HepG2 (cell line): Measurements from ENCODE around the gene ZNF322. TPM values are rescaled to one million over a fixed set of nuclear protein-coding genes. Genes with fewer than 3 reads are reported as not detected.

Experiments used
- AKNA ChIP-seq: sonication (generic); formaldehyde crosslinking; IDR thresholded peaks from 2 replicates; pipeline ENCODE4 v1.4.0; 2020; ENCODE audit warnings: missing genetic modification reagents, borderline replicate concordance
- CHD4 ChIP-seq: fragments of 200-600 bp; sonication (generic); IDR thresholded peaks from 2 replicates; pipeline ENCODE4 v1.7.0; 2017; ENCODE audit warnings: mild to moderate bottlenecking, low read length, borderline replicate concordance
- DMAP1 ChIP-seq: IDR thresholded peaks from 2 replicates; pipeline ENCODE4 v1.6.1; 2016
- DPF2 ChIP-seq: sonication (generic); formaldehyde crosslinking; IDR thresholded peaks from 2 replicates; pipeline ENCODE4 v1.4.0; 2020; ENCODE audit warnings: mild to moderate bottlenecking, low read depth, missing genetic modification reagents, borderline replicate concordance
- DR1 ChIP-seq: sonication (generic); formaldehyde crosslinking; IDR thresholded peaks from 2 replicates; pipeline ENCODE4 v1.8.0; 2021; ENCODE audit warnings: mild to moderate bottlenecking, missing genetic modification reagents, inconsistent platforms
- FOXC1 ChIP-seq: sonication (generic); formaldehyde crosslinking; IDR thresholded peaks from 2 replicates; pipeline ENCODE4 v1.8.0; 2022; ENCODE audit warnings: mild to moderate bottlenecking, missing genetic modification reagents, borderline replicate concordance
- KAT2B ChIP-seq: fragments of 150-350 bp; IDR thresholded peaks from 2 replicates; pipeline ENCODE4 v1.6.1; 2014; ENCODE audit warnings: low read depth, low read length, borderline replicate concordance
- SNAPC5 ChIP-seq: sonication (generic); formaldehyde crosslinking; IDR thresholded peaks from 2 replicates; pipeline ENCODE4 v1.8.1; 2023; ENCODE audit warnings: mild to moderate bottlenecking, missing genetic modification reagents, borderline replicate concordance
- YEATS4 ChIP-seq: sonication (generic); formaldehyde crosslinking; IDR thresholded peaks from 2 replicates; pipeline ENCODE4 v1.4.0; 2020; ENCODE audit warnings: missing genetic modification reagents, borderline replicate concordance
- ZBTB8A ChIP-seq: sonication (generic); formaldehyde crosslinking; IDR thresholded peaks from 2 replicates; pipeline ENCODE4 v1.4.0; 2020; ENCODE audit warnings: mild to moderate bottlenecking, low read depth, missing genetic modification reagents, borderline replicate concordance
- ZC3H4 ChIP-seq: sonication (generic); formaldehyde crosslinking; IDR thresholded peaks from 2 replicates; pipeline ENCODE4 v1.4.0; 2020; ENCODE audit warnings: missing genetic modification reagents, borderline replicate concordance
- ZNF205 ChIP-seq: IDR thresholded peaks from 2 replicates; pipeline ENCODE4 v1.6.1; 2018; ENCODE audit warnings: missing biosample characterization, missing genetic modification reagents
- ZNF235 ChIP-seq: sonication (generic); formaldehyde crosslinking; IDR thresholded peaks from 2 replicates; pipeline ENCODE4 v1.8.1; 2023; ENCODE audit warnings: mild to moderate bottlenecking, missing genetic modification reagents, borderline replicate concordance
- ZNF326 ChIP-seq: sonication (generic); formaldehyde crosslinking; IDR thresholded peaks from 2 replicates; pipeline ENCODE4 v1.4.0; 2020; ENCODE audit warnings: missing genetic modification reagents, borderline replicate concordance
- ZNF331 ChIP-seq: sonication (generic); formaldehyde crosslinking; IDR thresholded peaks from 2 replicates; pipeline ENCODE4 v1.4.0; 2020; ENCODE audit warnings: missing genetic modification reagents
- ZNF432 ChIP-seq: sonication (generic); formaldehyde crosslinking; IDR thresholded peaks from 2 replicates; pipeline ENCODE4 v1.5.0; 2020; ENCODE audit warnings: missing genetic modification reagents, mild to moderate bottlenecking, borderline replicate concordance
- ZNF574 ChIP-seq: sonication (generic); formaldehyde crosslinking; IDR thresholded peaks from 2 replicates; pipeline ENCODE4 v1.4.0; 2020; ENCODE audit warnings: missing genetic modification reagents
- ZNF773 ChIP-seq: sonication (generic); formaldehyde crosslinking; IDR thresholded peaks from 2 replicates; pipeline ENCODE4 v1.4.0; 2020; ENCODE audit warnings: missing genetic modification reagents, borderline replicate concordance
- ZNF782 ChIP-seq: sonication (generic); formaldehyde crosslinking; IDR thresholded peaks from 2 replicates; pipeline ENCODE4 v1.4.0; 2020; ENCODE audit warnings: missing genetic modification reagents, mild to moderate bottlenecking, borderline replicate concordance
- ZNF792 ChIP-seq: IDR thresholded peaks from 2 replicates; pipeline ENCODE4 v1.6.1; 2016
- polyA plus RNA-seq, 8 experiments: library from polyadenylated mRNA; depleted of rRNA in 3 of 8; stranded (reverse) in 7 of 8; unstranded in 1 of 8; fragments of >200 nt; fragmentation: Illumina TruSeq in 4 of 8; extraction: Trizol in 4 of 8; gene quantifications; 2 replicates each; pipeline versions ENCODE4 v1.2.1 to v1.2.3, GENCODE V29; 2011 to 2016; ENCODE audit warnings: low read depth in 4 of 8, missing spikeins in 1 of 8, mixed read lengths in 1 of 8; ENCODE audit not compliant: insufficient read depth in 1 of 8
- total RNA-seq, 5 experiments: library from RNA; depleted of rRNA; stranded (reverse); fragments of >200 nt; fragmentation: Illumina TruSeq; extraction: Trizol; gene quantifications; 2 replicates each; pipeline ENCODE4 v1.2.3, GENCODE V29; 2016; ENCODE audit warnings: low read depth in 1 of 5
- TF ChIP-seq, protein P1 (sequence below): sonication (generic); formaldehyde crosslinking; IDR thresholded peaks from 2 replicates; pipeline ENCODE4 v1.8.1; 2023; ENCODE audit warnings: missing genetic modification reagents, mild to moderate bottlenecking, borderline replicate concordance

ZNF322 gene
- total and polyA plus RNA-seq, 2 of the 13 experiments (the other 11 are each of a cell fraction or from before 2014, with no cell fraction given) = 8.3 to 22.8 TPM

GRCh38 chr6:26596579-26597388 is 62.8 kb downstream of the ZNF322 start, which contains the start of gene ABT1 (continued):
- TF ChIP-seq YEATS4 (CRISPR knock-in tag) = peak; percentile 94
- no peak for TF ChIP-seq ZBTB8A
- TF ChIP-seq ZNF326 = no peak
- TF ChIP-seq ZNF205 (CRISPR knock-in tag) = peak; percentile 93
- TF ChIP-seq ZNF331 (CRISPR knock-in tag) = peak; percentile 95
- TF ChIP-seq ZNF235 (CRISPR knock-in tag) = peak; percentile 75; the same call in 1 of the 2 replicates
- no peak for TF ChIP-seq KAT2B
- no peak for TF ChIP-seq SNAPC5 (CRISPR knock-in tag)
- peak; percentile 92; the same call in 1 of the 2 replicates for TF ChIP-seq FOXC1 (CRISPR knock-in tag)
- no peak for TF ChIP-seq CHD4
- TF ChIP-seq ZNF782 (CRISPR knock-in tag) = 0 out of 2 replicates have a peak, but pooled peaks have one; percentile 61
- peak; percentile 95 for TF ChIP-seq DMAP1
- TF ChIP-seq, protein P1, sequence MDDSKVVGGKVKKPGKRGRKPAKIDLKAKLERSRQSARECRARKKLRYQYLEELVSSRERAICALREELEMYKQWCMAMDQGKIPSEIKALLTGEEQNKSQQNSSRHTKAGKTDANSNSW = no peak
- no peak for TF ChIP-seq DPF2 (CRISPR knock-in tag)
- peak; percentile 96 for TF ChIP-seq ZNF574
- TF ChIP-seq ZNF432 (CRISPR knock-in tag) = no peak
- 0 out of 2 replicates have a peak, but pooled peaks have one; percentile 69 for TF ChIP-seq ZC3H4
- TF ChIP-seq ZNF773 (CRISPR knock-in tag) = no peak
- peak; percentile 94 for TF ChIP-seq ZNF792 (CRISPR knock-in tag)
- TF ChIP-seq AKNA = no peak
- TF ChIP-seq DR1 (CRISPR knock-in tag) = peak; percentile 89
